AG09319 (cell line): Measurements from ENCODE around the gene ANTKMT.

Experiments
- DNase-seq: peaks from one replicate; pipeline ENCODE4 v3.0.0-alpha.2; 2010; ENCODE audit warnings: low read depth; ENCODE audit errors: extremely low read depth
- TF ChIP-seq, protein P1 (sequence below): IDR thresholded peaks from 2 replicates; pipeline ENCODE4 v1.5.1; 2011; ENCODE audit warnings: low read depth, mild to moderate bottlenecking, inconsistent platforms, low read length, moderate library complexity

ANTKMT gene

DNA sequence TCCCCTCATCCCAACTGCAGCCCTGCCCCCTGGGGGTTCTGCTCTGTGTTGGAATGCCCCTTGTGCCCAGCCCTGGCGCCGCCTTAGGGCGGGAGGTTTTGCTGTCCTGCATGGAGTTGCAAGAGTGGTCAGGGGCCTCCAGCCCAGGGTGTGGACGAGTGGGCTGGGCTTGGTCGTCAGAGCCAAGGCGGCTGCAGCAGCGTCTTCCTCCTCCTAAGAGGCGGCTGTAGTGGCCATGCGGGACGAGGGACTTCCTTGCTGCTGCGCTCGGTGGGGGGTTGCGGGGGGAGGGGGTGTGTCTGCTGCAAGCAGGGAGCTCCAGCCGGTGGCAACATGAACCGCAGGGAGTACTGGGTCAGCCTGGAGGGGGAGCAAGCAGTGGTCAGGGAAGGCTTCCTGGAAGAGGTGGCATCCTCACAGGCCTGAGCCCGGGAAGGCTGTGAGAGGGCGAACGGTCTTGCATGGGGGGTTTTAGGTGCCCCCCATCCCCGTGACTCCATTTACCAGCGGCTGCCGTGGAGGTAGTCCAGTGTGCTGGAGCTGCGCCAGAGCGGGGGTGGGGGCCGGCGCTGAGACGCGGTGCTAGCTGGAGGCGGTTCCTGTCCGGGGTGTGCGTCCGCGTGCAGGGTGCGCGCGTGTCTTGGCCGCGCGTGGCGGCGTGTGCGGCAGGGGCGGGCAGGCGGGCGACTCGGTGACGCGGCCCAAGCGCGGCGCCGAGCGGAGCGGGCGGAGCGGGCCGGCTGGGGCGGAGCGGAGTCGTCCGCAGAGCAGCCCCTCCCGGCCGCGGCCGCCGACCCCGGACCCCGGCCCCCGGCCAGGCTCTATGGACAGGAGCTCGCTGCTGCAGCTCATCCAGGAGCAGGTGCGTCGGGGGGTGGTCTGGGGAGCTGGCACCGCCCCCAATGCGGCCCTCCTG is 45.7 kb upstream of the ANTKMT start, which contains the start of gene RHBDL1:
Gene RHBDL1, plus strand, starts transcription at position 704 of the 916 bp plus-strand sequence. Its CDS starts 120 bp downstream, at position 824.
- TF ChIP-seq, protein P1, sequence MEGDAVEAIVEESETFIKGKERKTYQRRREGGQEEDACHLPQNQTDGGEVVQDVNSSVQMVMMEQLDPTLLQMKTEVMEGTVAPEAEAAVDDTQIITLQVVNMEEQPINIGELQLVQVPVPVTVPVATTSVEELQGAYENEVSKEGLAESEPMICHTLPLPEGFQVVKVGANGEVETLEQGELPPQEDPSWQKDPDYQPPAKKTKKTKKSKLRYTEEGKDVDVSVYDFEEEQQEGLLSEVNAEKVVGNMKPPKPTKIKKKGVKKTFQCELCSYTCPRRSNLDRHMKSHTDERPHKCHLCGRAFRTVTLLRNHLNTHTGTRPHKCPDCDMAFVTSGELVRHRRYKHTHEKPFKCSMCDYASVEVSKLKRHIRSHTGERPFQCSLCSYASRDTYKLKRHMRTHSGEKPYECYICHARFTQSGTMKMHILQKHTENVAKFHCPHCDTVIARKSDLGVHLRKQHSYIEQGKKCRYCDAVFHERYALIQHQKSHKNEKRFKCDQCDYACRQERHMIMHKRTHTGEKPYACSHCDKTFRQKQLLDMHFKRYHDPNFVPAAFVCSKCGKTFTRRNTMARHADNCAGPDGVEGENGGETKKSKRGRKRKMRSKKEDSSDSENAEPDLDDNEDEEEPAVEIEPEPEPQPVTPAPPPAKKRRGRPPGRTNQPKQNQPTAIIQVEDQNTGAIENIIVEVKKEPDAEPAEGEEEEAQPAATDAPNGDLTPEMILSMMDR, result no peak; the same call in 1 of the 2 replicates
- DNase-seq, result no peak

DNA sequence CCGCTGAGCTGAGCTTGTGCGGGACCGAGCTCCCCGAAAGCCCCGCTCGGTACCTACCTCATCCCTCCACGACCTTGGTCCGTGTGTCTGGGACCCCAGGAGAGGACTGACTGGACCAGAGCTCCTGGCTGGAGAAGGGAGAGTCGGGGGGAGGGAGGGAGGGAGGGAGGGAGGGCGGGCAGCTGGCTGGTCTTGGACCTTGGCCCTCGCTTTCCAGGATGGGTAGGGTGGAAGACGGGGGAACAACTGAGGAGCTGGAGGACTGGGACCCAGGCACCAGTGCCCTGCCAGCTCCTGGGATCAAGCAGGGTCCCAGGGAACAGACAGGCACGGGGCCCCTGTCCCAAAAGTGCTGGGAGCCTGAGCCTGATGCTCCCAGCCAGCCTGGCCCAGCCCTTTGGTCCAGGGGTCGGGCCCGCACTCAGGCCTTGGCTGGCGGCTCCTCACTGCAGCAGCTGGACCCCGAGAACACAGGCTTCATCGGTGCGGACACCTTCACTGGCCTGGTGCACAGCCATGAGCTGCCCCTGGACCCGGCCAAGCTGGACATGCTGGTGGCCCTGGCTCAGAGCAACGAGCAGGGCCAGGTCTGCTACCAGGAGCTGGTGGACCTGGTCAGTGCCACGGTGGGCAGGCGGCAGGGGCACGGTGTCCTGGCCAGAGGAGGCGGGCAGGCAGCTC is 44.9 kb upstream of the ANTKMT start:
- TF ChIP-seq, protein P1, result no peak
- DNase-seq, result no peak

DNA sequence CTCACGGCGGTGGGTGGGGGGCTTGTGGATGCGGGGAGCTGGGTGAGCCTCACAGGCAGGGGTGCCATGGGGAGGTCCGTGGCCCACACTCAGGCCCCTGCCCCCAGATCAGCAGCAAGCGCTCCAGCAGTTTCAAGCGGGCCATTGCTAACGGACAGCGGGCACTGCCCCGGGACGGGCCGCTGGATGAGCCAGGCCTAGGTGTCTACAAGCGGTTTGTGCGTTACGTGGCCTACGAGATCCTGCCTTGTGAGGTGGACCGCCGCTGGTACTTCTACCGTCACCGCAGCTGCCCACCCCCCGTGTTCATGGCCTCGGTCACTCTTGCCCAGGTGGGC is 44.4 kb upstream of the ANTKMT start:
- no peak for DNase-seq
- TF ChIP-seq, protein P1, result no peak

DNA sequence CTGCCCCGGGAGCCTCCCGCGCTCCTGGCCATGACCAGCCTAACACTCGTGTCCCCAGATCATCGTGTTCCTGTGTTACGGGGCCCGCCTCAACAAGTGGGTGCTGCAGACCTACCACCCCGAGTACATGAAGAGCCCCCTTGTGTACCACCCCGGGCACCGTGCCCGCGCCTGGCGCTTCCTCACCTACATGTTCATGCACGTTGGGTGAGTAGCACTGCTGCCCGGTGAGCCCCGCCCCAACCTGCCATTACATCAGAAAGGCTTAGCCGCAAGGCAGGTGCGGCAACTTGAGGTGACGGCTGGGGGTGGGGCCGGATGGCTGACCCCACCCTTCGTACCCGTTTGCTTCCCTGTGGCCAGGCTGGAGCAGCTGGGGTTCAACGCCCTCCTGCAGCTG is 44.0 kb upstream of the ANTKMT start:
- DNase-seq, result no peak
- TF ChIP-seq, protein P1, result no peak

DNA sequence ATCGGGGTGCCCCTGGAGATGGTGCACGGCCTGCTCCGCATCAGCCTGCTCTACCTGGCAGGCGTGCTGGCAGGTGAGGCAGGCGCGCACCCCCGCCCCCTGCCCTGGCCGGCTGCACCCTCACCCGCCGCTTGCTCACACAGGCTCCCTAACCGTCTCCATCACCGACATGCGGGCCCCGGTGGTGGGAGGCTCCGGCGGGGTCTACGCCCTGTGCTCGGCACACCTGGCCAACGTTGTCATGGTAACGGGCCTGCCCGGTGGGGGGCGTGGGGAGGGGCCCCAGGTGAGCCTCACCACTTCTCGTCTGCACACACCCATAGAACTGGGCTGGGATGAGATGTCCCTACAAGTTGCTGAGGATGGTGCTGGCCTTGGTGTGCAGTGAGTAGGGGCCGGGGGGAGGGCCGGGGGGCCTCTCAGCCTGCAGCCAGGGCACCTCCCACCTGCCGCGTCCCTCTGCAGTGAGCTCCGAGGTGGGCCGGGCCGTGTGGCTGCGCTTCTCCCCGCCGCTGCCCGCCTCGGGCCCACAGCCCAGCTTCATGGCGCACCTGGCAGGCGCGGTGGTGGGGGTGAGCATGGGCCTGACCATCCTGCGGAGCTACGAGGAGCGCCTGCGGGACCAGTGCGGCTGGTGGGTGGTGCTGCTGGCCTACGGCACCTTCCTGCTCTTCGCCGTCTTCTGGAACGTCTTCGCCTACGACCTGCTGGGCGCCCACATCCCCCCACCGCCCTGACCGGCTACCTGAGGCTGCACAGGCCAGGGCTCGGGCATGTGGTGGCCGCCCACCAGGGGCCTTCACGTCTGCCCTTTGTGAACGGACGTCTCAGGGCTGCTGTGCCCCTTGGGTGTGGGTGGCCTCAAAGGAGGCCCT is 43.4 kb upstream of the ANTKMT start:
- no peak for DNase-seq
- TF ChIP-seq, protein P1, result no peak

DNA sequence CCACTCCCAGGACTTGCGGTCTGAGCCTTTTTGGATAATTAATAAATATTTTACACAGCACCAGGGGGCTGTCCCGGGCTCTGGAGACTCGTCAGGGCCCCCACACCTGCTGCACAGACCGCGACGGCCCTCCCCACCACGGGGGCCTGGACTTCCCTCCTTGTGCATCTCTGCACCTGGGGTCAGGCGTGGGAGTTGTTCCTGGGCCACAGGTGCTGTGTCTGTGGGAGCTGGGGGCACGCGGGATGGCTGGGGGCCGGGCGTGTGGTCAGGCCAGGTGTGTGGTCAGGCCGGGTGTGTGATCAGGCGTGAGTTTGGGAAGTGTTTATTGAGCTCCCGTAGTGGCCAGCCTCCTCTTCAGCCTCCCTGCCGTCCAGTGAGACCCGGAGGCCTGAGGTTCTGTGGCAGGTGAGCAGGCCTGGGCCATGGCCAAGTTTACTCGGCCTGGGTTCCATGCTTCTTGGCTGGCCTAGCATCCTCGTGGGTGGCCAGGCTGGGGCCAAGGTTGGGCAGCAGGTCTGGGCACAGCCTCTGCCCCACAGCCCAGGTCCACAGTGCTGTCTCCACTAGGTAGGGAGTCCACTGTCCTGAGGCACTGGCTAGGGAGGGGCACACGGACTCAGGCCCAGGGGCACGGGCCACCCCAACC is 42.6 kb upstream of the ANTKMT start:
- TF ChIP-seq, protein P1, result no peak
- no peak for DNase-seq
